ENCODE data around the gene LEAP2. TPM values are rescaled to one million over a fixed set of nuclear protein-coding genes. Genes with fewer than 3 reads are reported as not detected.

The LEAP2 gene
- total RNA-seq, 1 donor from 2014 or later = 3.3 TPM

DNA sequence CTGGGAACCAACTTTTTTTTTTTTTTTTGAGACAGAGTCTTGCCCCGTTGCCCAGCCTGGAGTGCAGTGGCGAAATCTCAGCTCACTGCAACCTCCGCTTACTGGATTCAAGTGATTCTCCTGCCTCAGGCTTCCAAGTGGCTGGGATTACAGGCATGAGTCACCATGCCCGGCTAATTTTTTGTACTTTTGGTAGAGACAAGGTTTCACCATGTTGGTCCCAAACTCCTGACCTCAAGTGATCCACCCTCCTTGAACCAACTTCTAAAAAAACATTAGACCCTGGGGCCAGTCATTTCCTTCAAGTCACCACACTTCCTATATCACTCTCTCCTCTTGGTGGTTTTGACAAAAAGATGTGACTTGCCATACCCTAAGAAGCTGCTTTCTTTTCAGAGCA is 32.2 kb upstream of the LEAP2 start:
- ATAC-seq (ENCODE audit: low read depth) (no peak), DNase-seq (no peak)
- POLR2A ChIA-PET = interaction anchor here (0.6 kb wide), 1 partner anchor 109 kb away, joined by 3 read pairs; no protein-coding TSS in a partner anchor
- Mint-ChIP-seq H3K4me1 (no peaks in the 10 kb centered on the region), H3K36me3 (ENCODE audit: low read depth) (no peaks in the 10 kb centered on the region), H3K4me3 (no peak overlapping the region), H3K27ac (no peak overlapping the region), H3K9me3 (no peaks in the 10 kb centered on the region), H3K27me3 (no peaks in the 10 kb centered on the region)
- TF ChIP-seq, protein P1, sequence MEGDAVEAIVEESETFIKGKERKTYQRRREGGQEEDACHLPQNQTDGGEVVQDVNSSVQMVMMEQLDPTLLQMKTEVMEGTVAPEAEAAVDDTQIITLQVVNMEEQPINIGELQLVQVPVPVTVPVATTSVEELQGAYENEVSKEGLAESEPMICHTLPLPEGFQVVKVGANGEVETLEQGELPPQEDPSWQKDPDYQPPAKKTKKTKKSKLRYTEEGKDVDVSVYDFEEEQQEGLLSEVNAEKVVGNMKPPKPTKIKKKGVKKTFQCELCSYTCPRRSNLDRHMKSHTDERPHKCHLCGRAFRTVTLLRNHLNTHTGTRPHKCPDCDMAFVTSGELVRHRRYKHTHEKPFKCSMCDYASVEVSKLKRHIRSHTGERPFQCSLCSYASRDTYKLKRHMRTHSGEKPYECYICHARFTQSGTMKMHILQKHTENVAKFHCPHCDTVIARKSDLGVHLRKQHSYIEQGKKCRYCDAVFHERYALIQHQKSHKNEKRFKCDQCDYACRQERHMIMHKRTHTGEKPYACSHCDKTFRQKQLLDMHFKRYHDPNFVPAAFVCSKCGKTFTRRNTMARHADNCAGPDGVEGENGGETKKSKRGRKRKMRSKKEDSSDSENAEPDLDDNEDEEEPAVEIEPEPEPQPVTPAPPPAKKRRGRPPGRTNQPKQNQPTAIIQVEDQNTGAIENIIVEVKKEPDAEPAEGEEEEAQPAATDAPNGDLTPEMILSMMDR (IDR thresholded peaks at IDR 0.05) = no peak
- CTCF ChIA-PET = no interaction called here
- intact Hi-C loops (cut with micrococcal nuclease) = no loop called here

DNA sequence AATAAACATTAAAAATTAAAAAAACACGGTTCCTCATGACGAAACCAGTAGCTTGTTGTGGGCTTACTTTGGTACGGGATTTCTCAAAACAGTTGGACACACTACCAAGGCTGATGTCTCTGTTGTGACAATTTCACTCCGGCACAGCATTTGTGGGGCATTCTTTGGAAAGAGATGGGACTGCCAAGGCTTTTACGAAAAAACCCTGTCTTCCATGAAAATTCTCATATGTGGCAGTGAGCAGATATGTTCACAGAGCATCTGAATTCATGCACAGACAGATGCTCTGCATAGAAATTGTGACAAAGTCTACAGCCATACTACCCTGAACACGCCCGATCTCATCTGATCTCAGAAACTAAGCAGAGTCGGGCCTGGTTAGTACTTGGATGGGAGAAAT is 25.2 kb upstream of the LEAP2 start:
- H3K27ac Mint-ChIP-seq = no peak overlapping the region
- intact Hi-C loops (cut with micrococcal nuclease) = no loop called here
- no peaks in the 10 kb centered on the region for H3K9me3 Mint-ChIP-seq
- ChIA-PET POLR2A (no interaction called here), CTCF (interaction anchor here (0.6 kb wide), 1 partner anchor 28 kb away, joined by 3 read pairs; no protein-coding TSS in a partner anchor)
- ATAC-seq (ENCODE audit: low read depth) (no peak), DNase-seq (no peak)
- H3K36me3 Mint-ChIP-seq (ENCODE audit: low read depth) = no peaks in the 10 kb centered on the region
- no peaks in the 10 kb centered on the region for H3K27me3 Mint-ChIP-seq
- TF ChIP-seq, protein P1 (IDR thresholded peaks at IDR 0.05) = no peak
- no peaks in the 10 kb centered on the region for H3K4me1 Mint-ChIP-seq
- H3K4me3 Mint-ChIP-seq = no peak overlapping the region

DNA sequence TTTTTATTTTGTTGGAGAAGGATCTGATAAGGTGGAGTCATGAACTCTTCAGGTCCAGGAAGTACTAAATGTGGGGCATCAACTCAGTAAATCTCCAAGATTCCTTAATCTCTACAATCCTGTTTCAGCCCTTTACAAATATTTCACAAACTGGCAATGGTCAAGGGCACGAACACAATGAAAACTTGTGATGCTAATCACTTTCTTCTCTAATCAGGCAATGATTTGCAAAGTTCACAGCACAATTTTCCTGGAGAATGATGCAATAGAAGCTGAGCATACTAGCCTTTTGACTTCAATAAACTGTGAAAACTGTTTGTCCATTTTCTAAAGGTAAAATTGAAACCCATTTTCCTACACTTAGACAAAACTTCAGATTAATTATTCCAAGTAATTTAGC is 24.1 kb upstream of the LEAP2 start:
- H3K4me3 Mint-ChIP-seq = no peak overlapping the region
- no peak for ATAC-seq (ENCODE audit: low read depth)
- H3K27ac Mint-ChIP-seq = no peak overlapping the region
- POLR2A ChIA-PET = no interaction called here
- no peaks in the 10 kb centered on the region for H3K9me3 Mint-ChIP-seq
- CTCF ChIA-PET = no interaction called here
- H3K4me1 Mint-ChIP-seq = no peaks in the 10 kb centered on the region
- no peaks in the 10 kb centered on the region for H3K27me3 Mint-ChIP-seq
- H3K36me3 Mint-ChIP-seq (ENCODE audit: low read depth) = no peaks in the 10 kb centered on the region
- intact Hi-C loops (cut with micrococcal nuclease) = no loop called here
- TF ChIP-seq, protein P1 (IDR thresholded peaks at IDR 0.05) = no peak
- DNase-seq = no peak

DNA sequence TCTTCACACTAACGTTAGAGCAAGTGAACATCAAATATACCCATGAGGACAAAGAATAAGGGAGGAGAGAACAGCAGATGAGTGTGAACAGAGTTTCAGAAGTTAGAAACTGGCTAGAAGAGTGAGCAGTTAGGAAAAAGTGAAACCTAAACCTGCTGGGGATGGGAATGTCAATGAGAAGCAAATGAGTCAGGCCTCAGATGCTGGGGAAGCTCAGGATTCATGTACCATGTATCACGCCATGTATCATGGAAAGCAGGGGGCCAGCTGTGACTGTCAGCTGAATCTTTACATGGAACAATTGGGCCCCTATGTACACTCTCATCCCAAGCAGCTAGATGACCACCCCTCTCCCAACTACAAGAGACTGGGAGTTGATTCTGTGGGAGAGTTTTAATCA is 23.4 kb upstream of the LEAP2 start:
- CTCF ChIA-PET = interaction anchor here (0.7 to 0.9 kb wide), 2 partner anchors 30 to 338 kb away, joined by 3 read pairs; no protein-coding TSS in a partner anchor
- no peak for ATAC-seq (ENCODE audit: low read depth)
- intact Hi-C loops (cut with micrococcal nuclease) = no loop called here

DNA sequence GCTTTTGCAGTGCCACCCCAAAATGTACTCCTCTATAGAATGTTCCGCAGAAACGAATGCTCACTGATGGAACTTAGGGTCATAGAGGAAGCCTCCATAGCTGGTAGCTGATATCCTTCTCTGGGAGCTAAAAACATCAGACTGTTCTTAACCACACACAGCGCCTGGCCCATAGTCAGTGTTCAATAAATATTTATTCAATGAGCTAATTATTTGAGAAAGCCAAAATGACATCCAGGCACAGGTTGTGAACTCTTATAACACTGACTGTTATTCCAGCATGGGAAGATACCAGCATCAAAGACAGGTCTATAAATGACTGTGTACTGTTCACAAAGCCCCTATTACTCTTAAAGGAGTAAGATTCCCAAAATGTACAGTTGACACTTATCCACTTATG is 20.1 kb upstream of the LEAP2 start:
- CTCF ChIA-PET = no interaction called here
- Mint-ChIP-seq H3K4me3 (no peak overlapping the region), H3K36me3 (ENCODE audit: low read depth) (no peaks in the 10 kb centered on the region), H3K27ac (no peak overlapping the region), H3K9me3 (no peaks in the 10 kb centered on the region), H3K4me1 (no peaks in the 10 kb centered on the region), H3K27me3 (peaks cover 5% of the 10 kb centered on the region)
- POLR2A ChIA-PET = no interaction called here
- intact Hi-C loops (cut with micrococcal nuclease) = no loop called here
- no peak for ATAC-seq (ENCODE audit: low read depth)
- TF ChIP-seq, protein P1 (IDR thresholded peaks at IDR 0.05) = no peak
- no peak for DNase-seq

More for the DNA sequence above, 23.4 kb upstream of the LEAP2 start:
- no peak for DNase-seq
- no peaks in the 10 kb centered on the region for H3K4me1 Mint-ChIP-seq
- no peak overlapping the region for H3K27ac Mint-ChIP-seq
- H3K4me3 Mint-ChIP-seq = no peak overlapping the region
- TF ChIP-seq, protein P1 (IDR thresholded peaks at IDR 0.05) = no peak
- peaks cover 3% of the 10 kb centered on the region for H3K27me3 Mint-ChIP-seq
- no peaks in the 10 kb centered on the region for H3K36me3 Mint-ChIP-seq (ENCODE audit: low read depth)
- no peaks in the 10 kb centered on the region for H3K9me3 Mint-ChIP-seq
- POLR2A ChIA-PET = no interaction called here

All from activated B cell treated with CpG ODN at 0.5 μM for 24 hours (primary cell).